ENCODE measurements around the gene AFAP1. TPM values are rescaled to one million over a fixed set of nuclear protein-coding genes. Genes with fewer than 3 reads are reported as not detected.

AFAP1 gene
- polyA plus RNA-seq, 1 experiment, result 61.7 TPM

DNA sequence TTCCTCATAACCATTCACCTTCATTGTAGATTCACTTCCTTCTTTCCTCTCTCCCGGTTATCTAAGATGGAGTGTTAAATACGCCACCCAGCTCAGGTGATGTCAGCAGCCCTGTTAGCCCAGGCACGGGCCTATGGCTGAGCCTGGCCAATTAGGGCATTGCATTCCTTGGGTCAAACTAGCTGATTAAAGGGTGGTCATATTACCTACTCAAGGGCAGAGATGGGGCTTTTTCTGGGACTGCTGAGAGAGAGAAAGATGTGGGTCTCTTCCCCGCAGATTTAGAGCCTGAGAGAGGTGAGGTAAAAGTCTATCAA is 39.9 kb upstream of the AFAP1 start:
- ChIA-PET CTCF (interaction anchor here (0.5 to 2.5 kb wide), 2 partner anchors 8 to 112 kb away, joined by 3 to 16 read pairs; no protein-coding TSS in a partner anchor), POLR2A (interaction anchor here (0.6 kb wide), 1 partner anchor 169 kb away, joined by 3 read pairs; no protein-coding TSS in a partner anchor)
- no peak for DNase-seq (ENCODE audit: low read depth, low spot score)
- H3K9me3 ChIP-seq (ENCODE audit: control insufficient read depth, insufficient read depth, low read length), result no peaks in the 10 kb centered on the region; the same call in 1 of the 2 replicates
- no peak overlapping the region for H3K4me3 ChIP-seq (ENCODE audit: low read depth, low read length)
- H3K27ac ChIP-seq (ENCODE audit: low read depth, low read length), result peak overlapping the region; percentile 0
- TF ChIP-seq, protein P1, sequence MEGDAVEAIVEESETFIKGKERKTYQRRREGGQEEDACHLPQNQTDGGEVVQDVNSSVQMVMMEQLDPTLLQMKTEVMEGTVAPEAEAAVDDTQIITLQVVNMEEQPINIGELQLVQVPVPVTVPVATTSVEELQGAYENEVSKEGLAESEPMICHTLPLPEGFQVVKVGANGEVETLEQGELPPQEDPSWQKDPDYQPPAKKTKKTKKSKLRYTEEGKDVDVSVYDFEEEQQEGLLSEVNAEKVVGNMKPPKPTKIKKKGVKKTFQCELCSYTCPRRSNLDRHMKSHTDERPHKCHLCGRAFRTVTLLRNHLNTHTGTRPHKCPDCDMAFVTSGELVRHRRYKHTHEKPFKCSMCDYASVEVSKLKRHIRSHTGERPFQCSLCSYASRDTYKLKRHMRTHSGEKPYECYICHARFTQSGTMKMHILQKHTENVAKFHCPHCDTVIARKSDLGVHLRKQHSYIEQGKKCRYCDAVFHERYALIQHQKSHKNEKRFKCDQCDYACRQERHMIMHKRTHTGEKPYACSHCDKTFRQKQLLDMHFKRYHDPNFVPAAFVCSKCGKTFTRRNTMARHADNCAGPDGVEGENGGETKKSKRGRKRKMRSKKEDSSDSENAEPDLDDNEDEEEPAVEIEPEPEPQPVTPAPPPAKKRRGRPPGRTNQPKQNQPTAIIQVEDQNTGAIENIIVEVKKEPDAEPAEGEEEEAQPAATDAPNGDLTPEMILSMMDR (IDR thresholded peaks at IDR 0.05; ENCODE audit: low read depth, low read length), result no peak
- H3K27me3 ChIP-seq (ENCODE audit: control insufficient read depth, insufficient read depth, low read length), result no peaks in the 10 kb centered on the region

DNA sequence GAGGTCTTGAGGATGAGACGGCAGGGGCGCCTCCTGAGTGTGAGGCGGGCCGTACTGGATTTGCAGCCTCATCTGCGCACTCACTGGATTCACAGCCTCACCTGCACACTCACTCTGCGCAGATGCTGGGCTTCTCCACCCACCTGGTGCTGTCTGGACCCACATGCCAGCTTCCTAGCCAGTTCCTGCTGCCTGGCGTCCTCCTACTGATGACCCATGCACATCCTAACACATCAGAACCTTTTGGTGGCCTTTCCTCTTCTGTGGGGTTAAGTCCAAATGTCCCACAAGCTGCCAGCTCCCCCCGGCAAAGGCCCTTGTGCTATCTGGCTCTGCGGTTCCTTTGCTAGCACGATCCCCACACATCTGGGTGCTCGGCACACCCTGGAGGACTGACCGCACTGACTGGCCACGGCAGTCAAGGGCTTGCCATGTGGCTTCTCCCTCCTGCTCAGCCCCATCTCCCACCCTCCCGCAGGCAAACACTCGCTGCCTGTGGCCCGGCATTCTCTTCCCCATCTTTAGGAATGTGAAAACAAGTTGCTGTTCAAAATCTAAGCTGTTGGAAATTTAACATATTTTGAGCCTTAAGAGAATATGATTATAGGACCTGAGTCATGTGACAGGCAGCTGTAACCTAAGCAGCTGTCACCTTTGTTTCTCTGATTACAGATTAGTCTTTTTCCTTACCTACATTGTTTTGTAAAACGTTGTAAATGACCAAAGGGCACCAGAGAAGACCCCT is 39.4 kb upstream of the AFAP1 start:
- CTCF ChIA-PET, result interaction anchor here (0.5 to 2.5 kb wide), 3 partner anchors 9 to 111 kb away, joined by 3 to 16 read pairs (median 4); no protein-coding TSS in a partner anchor
- no peaks in the 10 kb centered on the region; the same call in 1 of the 2 replicates for H3K9me3 ChIP-seq (ENCODE audit: control insufficient read depth, insufficient read depth, low read length)
- POLR2A ChIA-PET, result interaction anchor here (0.6 kb wide), 1 partner anchor 169 kb away, joined by 3 read pairs; no protein-coding TSS in a partner anchor
- no peaks in the 10 kb centered on the region for H3K27me3 ChIP-seq (ENCODE audit: control insufficient read depth, insufficient read depth, low read length)
- no peak overlapping the region for H3K4me3 ChIP-seq (ENCODE audit: low read depth, low read length)
- TF ChIP-seq, protein P1 (IDR thresholded peaks at IDR 0.05; ENCODE audit: low read depth, low read length), result no peak
- H3K27ac ChIP-seq (ENCODE audit: low read depth, low read length), result peak overlapping the region; percentile 21
- no peak for DNase-seq (ENCODE audit: low read depth, low spot score)

DNA sequence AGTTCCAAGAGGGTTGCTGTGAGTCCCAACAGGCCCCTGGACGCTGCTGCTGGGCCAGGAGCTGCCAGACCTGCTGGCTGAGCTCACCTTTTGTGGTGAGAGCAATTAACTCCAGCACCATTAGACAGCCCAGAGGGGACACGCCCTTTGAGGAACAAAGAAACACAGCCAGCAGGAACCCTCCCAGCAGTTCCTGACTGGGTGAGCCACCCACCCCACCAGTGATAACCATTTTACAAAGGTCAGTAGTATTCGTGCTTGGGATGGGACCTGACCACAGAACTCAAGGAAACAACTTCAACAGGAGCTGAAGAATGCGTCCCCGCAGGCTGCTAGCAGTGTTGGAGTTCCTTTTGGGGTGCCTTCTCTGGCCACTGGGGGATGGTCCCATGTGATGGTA is 38.8 kb upstream of the AFAP1 start:
- H3K4me3 ChIP-seq (ENCODE audit: low read depth, low read length), result no peak overlapping the region
- H3K27me3 ChIP-seq (ENCODE audit: control insufficient read depth, insufficient read depth, low read length), result no peaks in the 10 kb centered on the region
- H3K9me3 ChIP-seq (ENCODE audit: control insufficient read depth, insufficient read depth, low read length), result no peaks in the 10 kb centered on the region; the same call in 1 of the 2 replicates
- H3K27ac ChIP-seq (ENCODE audit: low read depth, low read length), result no peak overlapping the region
- TF ChIP-seq, protein P1 (IDR thresholded peaks at IDR 0.05; ENCODE audit: low read depth, low read length), result no peak
- ChIA-PET CTCF (interaction anchor here (0.7 to 2.5 kb wide), 4 partner anchors 9 to 184 kb away, joined by 3 to 16 read pairs (median 4); no protein-coding TSS in a partner anchor), POLR2A (no interaction called here)
- DNase-seq (ENCODE audit: low read depth, low spot score), result no peak

DNA sequence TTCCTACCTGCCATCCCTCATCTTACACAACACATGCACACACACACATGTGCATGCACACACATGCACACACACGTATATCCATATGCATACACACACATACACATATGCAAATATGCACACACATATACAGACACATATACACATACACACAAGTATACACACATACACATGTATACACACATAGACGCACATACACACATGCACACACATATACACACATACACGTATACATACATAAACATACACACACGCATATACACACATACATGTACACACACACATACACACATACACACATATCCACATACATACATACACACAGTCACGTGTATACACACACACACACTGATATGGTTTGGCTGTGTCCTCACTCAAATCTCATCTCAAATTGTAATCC is 37.0 kb upstream of the AFAP1 start:
- no peak overlapping the region for H3K4me3 ChIP-seq (ENCODE audit: low read depth, low read length)
- H3K27ac ChIP-seq (ENCODE audit: low read depth, low read length), result no peak overlapping the region
- TF ChIP-seq, protein P1 (IDR thresholded peaks at IDR 0.05; ENCODE audit: low read depth, low read length), result no peak
- POLR2A ChIA-PET, result no interaction called here
- no peak for DNase-seq (ENCODE audit: low read depth, low spot score)
- CTCF ChIA-PET, result no interaction called here
- no peaks in the 10 kb centered on the region; the same call in 1 of the 2 replicates for H3K9me3 ChIP-seq (ENCODE audit: control insufficient read depth, insufficient read depth, low read length)
- H3K27me3 ChIP-seq (ENCODE audit: control insufficient read depth, insufficient read depth, low read length), result no peaks in the 10 kb centered on the region

DNA sequence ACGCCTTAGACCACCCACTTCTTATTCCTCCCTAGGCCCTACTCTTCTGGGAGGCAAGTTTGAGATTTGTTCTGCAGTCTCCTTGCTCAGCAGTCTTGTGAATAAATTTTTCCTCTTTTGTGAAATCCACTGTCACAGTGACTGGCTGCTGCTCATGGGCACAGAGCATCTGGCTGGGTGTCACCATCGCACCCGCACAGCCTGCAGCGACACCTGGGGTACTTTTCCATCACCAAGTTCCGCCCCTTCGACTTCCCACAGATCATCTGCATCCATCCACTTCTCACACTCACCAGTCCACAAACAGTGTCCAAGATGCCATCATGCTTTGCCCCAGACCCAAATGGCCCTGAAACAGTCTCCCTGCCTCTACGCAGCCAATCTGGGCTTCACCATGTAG is 36.4 kb upstream of the AFAP1 start:
- no peak overlapping the region for H3K27ac ChIP-seq (ENCODE audit: low read depth, low read length)
- no peak for DNase-seq (ENCODE audit: low read depth, low spot score)
- H3K9me3 ChIP-seq (ENCODE audit: control insufficient read depth, insufficient read depth, low read length), result no peaks in the 10 kb centered on the region; the same call in 1 of the 2 replicates
- no peak overlapping the region for H3K4me3 ChIP-seq (ENCODE audit: low read depth, low read length)
- ChIA-PET POLR2A (no interaction called here), CTCF (interaction anchor here (1.4 kb wide), 2 partner anchors 12 to 172 kb away, joined by 5 to 6 read pairs; no protein-coding TSS in a partner anchor)
- H3K27me3 ChIP-seq (ENCODE audit: control insufficient read depth, insufficient read depth, low read length), result no peaks in the 10 kb centered on the region
- TF ChIP-seq, protein P1 (IDR thresholded peaks at IDR 0.05; ENCODE audit: low read depth, low read length), result no peak

Measured in AG04450 (cell line).